Effector CD8-positive, alpha-beta T cell (primary cell): ENCODE data around the gene RIN1.
"Not testable (repeated sequence)": the region's sequence is repeated elsewhere in the genome, so short reads cannot be mapped to it uniquely, and the experiment has no call there.

Source experiments
- DNase-seq: peaks from one replicate; lab custom pipeline; 2025; lab: John Stamatoyannopoulos, UW

The RIN1 gene

GRCh38 chr11:66359662-66360087 is 23.4 kb upstream of the RIN1 start:
- no peak for DNase-seq

DNA sequence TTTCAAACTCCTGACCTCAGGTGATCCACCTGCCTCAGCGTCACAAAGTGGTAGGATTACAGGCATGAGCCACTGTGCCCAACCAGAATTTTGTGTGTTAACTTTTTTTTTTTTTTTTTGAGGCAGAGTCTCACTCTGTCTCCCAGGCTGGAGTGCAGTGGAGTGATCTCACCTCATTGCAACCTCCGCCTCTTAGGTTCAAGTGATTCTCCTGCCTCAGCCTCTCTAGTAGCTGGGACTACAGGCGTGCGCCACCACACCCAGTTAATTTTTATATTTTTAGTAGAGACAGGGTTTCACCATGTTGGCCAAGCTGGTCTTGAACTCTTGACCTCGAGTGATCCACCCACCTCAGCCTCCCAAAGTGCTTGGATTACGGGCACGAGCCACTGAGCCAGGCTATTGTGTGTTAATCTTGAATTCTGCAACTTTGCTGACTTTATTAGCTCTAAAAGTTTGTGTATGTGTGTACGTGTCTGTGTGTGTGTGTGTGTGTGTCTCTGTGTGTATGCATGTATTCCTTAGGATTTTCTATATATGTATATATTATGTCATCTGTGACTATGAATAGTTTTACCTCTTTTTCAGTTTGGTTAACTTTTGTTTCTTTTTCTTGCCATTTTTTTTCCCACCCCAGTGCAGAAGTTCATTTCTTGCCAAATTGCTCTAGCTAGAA is 14.5 kb upstream of the RIN1 start:
- DNase-seq, result not testable (repeated sequence)

DNA sequence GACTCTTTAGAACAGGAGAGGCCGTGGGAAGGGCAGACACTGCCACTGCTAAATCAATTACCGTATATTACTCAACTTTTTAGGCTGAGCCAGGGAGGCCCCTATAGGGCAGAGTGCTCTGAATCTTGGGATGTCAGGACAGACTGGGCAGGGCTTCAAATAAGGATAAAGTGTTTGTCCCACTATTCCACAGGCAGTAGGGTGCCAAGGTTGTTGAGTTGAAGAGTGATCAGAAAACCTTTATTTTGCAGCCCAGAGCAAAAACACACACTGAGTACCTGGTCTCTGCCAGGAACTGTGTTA is 12.8 kb upstream of the RIN1 start:
- no peak for DNase-seq

DNA sequence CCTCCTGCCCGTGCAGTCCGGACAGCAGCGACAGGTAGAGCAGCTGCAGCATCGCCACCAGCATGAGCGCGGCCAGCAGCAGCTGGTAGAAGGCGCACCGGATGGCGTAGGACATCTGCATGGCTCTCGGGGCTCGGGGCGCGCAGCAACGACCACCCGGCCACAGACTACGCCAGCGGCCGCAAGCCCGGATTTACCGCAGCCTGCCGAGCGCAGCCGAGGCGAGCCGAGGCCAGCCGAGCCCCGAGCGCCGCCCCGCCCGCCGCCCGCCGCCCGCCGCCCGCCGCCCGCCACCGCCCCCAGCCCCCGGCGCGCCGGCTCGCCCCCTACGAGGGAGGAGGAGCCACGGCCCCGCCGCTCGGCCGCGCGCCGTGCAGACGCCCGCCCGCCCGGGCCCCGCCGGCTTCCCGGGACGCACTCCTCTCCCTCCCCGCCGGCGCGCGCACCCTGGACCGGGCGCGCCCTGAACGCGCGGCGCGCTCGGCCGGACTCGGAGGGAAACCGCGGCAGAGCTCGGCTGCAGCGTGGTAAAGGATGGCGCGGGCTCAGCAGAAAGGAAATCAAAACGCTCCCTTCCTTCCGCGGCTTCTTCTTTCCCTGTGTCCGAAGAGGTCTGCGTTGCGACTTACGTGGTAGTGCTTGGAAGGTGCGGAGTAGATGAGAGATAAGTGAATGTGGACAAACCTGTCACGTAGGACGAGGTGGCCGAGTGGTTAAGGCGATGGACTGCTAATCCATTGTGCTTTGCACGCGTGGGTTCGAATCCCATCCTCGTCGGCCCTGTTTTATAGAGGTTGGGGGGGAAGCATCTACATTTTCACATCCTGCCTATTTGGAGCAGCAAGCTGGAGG is 11.4 kb upstream of the RIN1 start, which contains the start of gene B4GAT1:
TSS of gene B4GAT1 (minus strand) at position 205 of the 852 bp plus-strand sequence. CDS start at position 121, 84 bp downstream.
- DNase-seq, result peak; percentile 72

- DNase-seq, result no peak
Measured at GRCh38 chr11:66346476-66347424, 10.5 kb upstream of the RIN1 start.

DNA sequence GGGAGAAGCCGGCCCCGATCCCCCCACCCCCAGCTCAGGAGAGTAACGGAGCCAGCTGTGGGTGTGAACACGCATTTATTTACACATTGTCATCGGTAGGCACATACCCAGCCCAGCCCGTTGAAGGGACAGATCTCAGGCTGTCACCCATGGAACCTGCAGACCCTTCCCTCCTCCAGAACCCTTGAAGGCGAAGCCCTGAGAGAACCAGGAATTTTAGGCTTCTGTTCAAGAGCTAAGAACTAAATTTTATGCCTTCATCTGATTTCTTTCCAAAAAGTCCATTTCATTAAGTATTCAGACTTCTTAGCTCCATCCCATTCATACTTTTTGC is 9.0 kb upstream of the RIN1 start:
- DNase-seq, result no peak

DNA sequence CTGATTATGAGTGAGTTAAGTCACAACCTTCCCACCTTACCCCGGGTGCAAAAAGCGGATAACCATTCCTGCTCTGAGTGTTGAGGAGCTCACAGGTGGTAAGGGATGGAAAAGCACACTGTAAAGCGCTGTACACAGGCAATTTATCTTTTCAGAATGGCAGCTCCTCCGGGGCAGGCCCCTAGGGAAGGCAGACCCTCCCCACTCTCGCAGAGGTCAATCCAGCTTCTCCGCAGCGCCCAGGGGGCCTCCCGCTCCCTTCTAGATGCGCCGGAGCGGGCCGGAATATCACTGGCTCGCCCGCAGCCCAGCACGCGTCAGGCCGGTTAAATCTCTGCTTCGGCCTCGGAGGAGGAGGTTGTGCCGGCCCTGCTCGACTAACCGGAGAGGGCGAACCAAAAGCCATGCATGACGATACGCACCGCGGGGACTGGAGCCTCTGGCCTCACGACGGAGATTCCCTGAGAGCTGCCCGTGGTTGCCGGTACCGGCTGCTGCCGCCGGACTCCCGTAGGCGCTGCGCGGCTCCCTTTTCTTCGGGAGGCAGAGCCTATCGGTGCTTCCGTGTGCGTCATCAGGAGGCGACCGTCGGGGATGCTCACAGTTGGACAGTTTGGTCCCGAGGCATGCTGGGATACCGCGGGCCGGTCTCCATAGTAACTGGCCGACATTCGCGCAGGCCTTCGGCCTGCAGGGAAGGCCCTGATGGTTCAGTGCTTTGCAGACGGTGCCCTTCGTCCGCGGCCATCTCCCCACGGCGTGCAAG is 8.5 kb upstream of the RIN1 start, which contains the start of gene BRMS1:
TSS of gene BRMS1 (minus strand) at position 555 of the 766 bp plus-strand sequence. CDS start 2,870 bp downstream, outside the sequence.
- DNase-seq, result peak; percentile 93

DNA sequence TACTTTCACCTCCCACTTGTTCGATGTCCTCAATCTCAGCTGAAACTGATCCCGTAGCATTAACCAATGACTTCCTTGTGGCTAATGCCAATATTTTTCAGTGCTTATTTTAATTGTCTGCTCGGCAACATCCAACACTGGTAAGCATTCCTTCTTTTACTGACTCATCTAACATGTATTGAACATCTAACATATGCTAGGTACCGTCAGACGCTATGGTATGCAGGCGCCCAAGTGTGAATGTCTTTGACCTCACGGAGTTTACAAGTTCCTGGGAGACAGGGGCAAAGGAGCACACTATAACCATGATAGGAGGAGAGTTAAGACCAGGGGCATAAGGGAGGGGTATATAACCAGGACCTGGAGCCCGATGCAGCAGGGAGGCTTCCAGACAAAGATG is 6.9 kb upstream of the RIN1 start:
- DNase-seq, result no peak

- DNase-seq, result no peak
Measured at GRCh38 chr11:66341502-66342126, 5.4 kb upstream of the RIN1 start.

DNA sequence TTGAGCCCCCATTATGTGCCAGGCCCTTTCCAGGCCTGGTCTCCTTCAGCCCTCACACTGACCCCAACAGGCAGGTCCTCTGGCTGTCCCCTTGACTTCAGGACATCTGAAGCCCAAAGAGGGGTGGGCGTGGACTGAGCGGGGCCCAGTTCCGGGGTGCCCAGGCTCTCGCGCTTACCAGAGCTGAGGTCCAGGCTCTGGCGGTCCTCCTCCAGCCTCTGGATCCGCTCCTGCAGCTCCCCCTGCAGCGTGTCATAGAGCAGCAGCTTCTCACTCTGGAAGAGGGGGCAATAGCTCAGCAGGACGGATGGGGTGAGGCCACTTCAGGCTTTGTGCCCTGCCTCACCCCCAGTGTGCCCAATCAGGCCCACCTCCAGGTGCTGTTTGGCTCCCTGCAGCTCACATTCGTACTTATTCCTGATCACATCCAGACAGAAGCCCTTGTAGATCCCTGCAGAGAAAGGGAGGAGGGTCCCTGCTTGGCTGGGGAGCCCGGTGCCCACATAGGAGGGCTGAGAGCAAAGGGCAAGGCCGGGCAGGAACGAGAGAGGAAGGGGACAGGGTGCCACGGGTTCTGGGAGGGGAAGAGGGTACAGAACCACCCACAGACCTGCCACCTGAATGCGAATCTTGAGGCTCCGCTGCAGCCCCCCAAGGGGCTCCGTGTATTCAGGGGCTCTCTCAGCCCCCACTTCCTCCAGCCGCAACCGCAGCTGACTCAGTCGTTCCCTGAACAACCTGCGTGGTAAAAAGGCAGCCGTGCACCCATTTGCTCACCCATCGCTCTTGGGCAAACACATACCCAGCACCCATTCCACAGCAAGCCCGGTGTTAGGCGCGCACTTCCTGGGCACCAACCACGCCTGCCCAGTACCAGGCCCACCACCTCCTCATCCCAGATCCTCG is 4.6 kb upstream of the RIN1 start:
- DNase-seq, result no peak

GRCh38 chr11:66339686-66340483 is 3.7 kb upstream of the RIN1 start:
- DNase-seq, result no peak

DNA sequence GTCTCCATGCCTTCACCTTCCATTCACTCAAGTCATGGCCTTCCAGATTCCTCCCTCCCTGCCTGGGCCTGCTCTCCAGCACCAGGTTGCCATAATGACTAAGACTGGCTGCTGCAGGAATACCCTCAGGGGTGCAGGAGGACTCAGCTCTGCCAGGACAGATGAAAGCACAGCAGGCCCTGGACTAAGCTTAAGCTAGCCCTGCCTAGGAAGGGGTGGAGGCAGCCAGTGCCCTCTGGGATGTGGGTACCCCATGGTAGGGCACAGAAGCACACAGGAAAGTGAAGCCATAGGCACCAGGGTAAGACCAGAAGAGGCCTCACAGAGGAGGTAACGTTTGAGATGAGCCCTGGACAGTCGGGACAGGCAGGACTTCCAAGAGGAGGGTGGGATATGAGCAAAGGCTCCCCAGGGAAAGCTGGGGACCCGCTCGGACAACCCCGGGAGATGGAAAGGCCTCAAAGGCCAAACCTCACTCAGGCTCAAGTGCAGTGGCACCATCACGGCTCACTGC is 3.0 kb upstream of the RIN1 start:
- no peak for DNase-seq

- no peak for DNase-seq
Measured at GRCh38 chr11:66338276-66339161, 2.3 kb upstream of the RIN1 start.

- DNase-seq, result no peak
Measured at GRCh38 chr11:66337103-66337899, 1.1 kb upstream of the RIN1 start.

DNA sequence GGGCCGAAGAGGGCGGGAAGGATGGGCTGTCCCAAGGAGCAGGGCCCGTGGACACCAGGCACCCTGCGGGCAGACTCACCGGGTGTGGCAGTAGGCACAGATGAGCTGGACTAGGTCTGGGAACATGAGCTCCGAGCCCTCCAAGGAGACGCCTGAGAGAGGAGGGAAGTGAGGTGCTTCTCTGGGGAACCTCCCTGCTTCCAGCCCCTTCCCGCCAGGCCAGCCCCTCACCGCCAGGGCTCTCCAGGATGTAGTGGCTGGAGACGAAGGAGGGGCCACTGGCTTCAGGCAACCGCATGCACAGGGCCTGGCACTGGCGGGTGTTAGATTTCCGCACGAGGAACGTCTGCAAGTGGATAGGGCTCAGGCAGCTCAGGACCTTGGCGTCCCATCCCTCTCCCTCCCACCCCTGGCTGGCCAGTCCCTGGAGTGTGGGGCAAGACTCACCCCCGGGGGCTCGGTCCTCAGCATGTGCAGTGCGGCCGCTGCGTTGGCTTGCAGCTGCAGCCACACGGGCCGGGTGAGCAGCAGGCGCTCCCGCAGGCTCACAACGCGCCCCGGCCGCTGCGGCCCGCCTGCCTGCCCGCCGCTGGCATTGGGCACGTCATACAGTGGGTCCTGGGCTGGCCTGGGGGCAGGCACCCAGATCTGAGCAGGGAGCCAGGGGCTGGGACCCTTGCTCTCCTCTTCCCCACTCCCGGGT is 552 bp downstream of the RIN1 start:
- DNase-seq, result no peak
